Measurements from ENCODE around the gene CLEC9A.

The CLEC9A gene

DNA sequence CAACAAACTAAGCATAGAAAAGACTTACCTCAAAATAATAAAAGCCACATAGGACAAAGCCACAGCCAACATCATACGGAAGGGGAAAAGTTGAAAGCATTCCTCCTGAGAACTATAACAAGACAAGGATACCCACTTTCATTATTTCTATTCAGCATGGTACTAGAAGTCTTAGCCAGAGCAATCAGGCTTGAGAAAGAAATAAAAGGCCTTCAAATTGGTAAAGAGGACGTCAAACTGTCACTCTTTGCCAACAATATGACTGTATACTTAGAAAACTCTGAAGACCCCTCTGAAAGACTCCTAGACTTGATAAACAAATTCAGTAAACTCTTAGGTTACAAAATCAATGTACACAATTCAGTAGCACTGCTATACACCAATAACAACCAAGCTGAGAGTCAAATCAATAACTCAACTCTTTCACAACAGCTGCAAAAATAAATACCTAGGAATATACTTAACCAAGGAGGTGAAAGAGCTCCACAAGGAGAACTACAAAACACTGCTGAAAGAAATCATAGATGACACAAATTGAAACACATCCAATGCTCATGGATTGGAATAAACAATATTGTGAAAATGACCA, 79.9 kb downstream of the CLEC9A start:
- TF ChIP-seq TAF1 (IDR thresholded peaks at IDR 0.05; ENCODE audit: borderline replicate concordance, insufficient read depth, low read length) = no peak
- no peak for TF ChIP-seq FOXP2 (optimal IDR thresholded peaks at IDR 0.05; ENCODE audit: borderline replicate concordance, extremely low read depth, extremely low read length, insufficient read depth)
- no peak for TF ChIP-seq POLR2AphosphoS5 (IDR thresholded peaks at IDR 0.05; ENCODE audit: low read depth, low read length)
- TF ChIP-seq, protein P1, sequence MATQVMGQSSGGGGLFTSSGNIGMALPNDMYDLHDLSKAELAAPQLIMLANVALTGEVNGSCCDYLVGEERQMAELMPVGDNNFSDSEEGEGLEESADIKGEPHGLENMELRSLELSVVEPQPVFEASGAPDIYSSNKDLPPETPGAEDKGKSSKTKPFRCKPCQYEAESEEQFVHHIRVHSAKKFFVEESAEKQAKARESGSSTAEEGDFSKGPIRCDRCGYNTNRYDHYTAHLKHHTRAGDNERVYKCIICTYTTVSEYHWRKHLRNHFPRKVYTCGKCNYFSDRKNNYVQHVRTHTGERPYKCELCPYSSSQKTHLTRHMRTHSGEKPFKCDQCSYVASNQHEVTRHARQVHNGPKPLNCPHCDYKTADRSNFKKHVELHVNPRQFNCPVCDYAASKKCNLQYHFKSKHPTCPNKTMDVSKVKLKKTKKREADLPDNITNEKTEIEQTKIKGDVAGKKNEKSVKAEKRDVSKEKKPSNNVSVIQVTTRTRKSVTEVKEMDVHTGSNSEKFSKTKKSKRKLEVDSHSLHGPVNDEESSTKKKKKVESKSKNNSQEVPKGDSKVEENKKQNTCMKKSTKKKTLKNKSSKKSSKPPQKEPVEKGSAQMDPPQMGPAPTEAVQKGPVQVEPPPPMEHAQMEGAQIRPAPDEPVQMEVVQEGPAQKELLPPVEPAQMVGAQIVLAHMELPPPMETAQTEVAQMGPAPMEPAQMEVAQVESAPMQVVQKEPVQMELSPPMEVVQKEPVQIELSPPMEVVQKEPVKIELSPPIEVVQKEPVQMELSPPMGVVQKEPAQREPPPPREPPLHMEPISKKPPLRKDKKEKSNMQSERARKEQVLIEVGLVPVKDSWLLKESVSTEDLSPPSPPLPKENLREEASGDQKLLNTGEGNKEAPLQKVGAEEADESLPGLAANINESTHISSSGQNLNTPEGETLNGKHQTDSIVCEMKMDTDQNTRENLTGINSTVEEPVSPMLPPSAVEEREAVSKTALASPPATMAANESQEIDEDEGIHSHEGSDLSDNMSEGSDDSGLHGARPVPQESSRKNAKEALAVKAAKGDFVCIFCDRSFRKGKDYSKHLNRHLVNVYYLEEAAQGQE (IDR thresholded peaks at IDR 0.05; ENCODE audit: insufficient read depth in 1 of 2, low read depth in 2 of 2, low read length in 2 of 2) = no peak
- no peak for TF ChIP-seq SIN3A (IDR thresholded peaks at IDR 0.05; ENCODE audit: borderline replicate concordance, insufficient read depth, low read length)

- TF ChIP-seq TAF1 (IDR thresholded peaks at IDR 0.05; ENCODE audit: borderline replicate concordance, insufficient read depth, low read length) = no peak
- TF ChIP-seq SIN3A (IDR thresholded peaks at IDR 0.05; ENCODE audit: borderline replicate concordance, insufficient read depth, low read length) = no peak
- no peak for TF ChIP-seq POLR2AphosphoS5 (IDR thresholded peaks at IDR 0.05; ENCODE audit: low read depth, low read length)
- TF ChIP-seq, protein P1 (IDR thresholded peaks at IDR 0.05; ENCODE audit: insufficient read depth in 1 of 2, low read depth in 2 of 2, low read length in 2 of 2) = no peak
- no peak for TF ChIP-seq FOXP2 (optimal IDR thresholded peaks at IDR 0.05; ENCODE audit: borderline replicate concordance, extremely low read depth, extremely low read length, insufficient read depth)
These were observed 81.0 kb downstream of the CLEC9A start for GRCh38 chr12:10111451-10111850.

DNA sequence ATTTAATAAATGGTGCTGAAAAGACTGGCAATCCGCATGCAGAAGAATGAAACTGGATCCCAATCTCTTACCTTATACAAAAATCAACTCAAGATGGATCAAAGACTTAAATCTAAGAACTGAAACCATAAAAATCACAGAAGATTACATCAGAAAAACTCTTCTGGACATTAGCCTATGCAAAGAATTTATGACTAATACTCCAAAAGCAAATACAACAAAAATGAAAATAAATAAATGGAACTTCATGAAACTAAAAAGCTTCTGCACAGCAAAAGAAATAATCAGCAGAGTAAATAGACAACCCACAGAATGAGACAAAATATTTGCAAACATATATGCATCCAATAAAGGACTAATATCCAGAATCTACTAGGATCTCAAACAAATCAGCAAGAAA, 82.6 kb downstream of the CLEC9A start:
- TF ChIP-seq FOXP2 (optimal IDR thresholded peaks at IDR 0.05; ENCODE audit: borderline replicate concordance, extremely low read depth, extremely low read length, insufficient read depth) = no peak
- TF ChIP-seq, protein P1 (IDR thresholded peaks at IDR 0.05; ENCODE audit: insufficient read depth in 1 of 2, low read depth in 2 of 2, low read length in 2 of 2) = no peak
- no peak for TF ChIP-seq TAF1 (IDR thresholded peaks at IDR 0.05; ENCODE audit: borderline replicate concordance, insufficient read depth, low read length)
- no peak for TF ChIP-seq SIN3A (IDR thresholded peaks at IDR 0.05; ENCODE audit: borderline replicate concordance, insufficient read depth, low read length)
- TF ChIP-seq POLR2AphosphoS5 (IDR thresholded peaks at IDR 0.05; ENCODE audit: low read depth, low read length) = no peak

DNA sequence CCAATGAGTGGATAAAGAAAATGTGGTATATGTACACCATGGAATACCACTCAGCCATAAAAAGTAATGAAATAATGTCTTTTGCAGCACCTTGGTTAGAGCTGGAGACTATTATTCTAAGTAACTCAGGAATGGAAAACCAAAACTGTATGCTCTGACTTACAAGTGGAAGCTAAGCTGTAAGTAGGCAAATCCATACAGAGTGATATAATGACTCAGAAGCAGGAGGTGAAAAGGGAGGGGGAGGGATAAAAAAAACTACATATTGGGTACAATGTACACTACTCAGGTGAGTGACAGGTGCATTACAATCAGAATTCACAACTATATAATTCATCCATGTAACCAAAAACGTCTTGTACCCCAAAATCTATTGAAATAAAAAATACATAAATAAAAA, 83.4 kb downstream of the CLEC9A start:
- no peak for TF ChIP-seq FOXP2 (optimal IDR thresholded peaks at IDR 0.05; ENCODE audit: borderline replicate concordance, extremely low read depth, extremely low read length, insufficient read depth)
- no peak for TF ChIP-seq SIN3A (IDR thresholded peaks at IDR 0.05; ENCODE audit: borderline replicate concordance, insufficient read depth, low read length)
- TF ChIP-seq TAF1 (IDR thresholded peaks at IDR 0.05; ENCODE audit: borderline replicate concordance, insufficient read depth, low read length) = no peak
- TF ChIP-seq POLR2AphosphoS5 (IDR thresholded peaks at IDR 0.05; ENCODE audit: low read depth, low read length) = no peak
- TF ChIP-seq, protein P1 (IDR thresholded peaks at IDR 0.05; ENCODE audit: insufficient read depth in 1 of 2, low read depth in 2 of 2, low read length in 2 of 2) = no peak

Data from PFSK-1 (cell line).